Measurements from ENCODE around the gene GLT8D2.

DNA sequence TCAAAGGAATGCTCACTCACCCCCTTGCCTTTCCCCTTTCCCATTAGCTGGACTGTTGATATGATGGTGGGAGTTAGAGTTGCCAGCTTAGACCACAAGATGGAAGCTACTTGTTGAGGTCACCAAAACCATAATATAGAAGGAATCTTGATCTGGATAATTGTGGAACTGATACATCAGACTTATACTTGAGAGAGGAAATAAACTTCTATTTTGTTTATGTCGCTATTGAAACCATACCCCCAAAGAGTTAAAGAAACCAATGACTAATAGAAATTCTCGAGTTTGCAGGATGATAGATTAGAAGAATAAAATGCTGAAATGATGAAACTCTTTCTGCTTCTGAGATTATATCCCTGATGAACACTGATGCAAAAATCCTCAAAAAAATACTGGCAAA lies 46.4 kb downstream of the GLT8D2 start:
- TF ChIP-seq, protein P1, sequence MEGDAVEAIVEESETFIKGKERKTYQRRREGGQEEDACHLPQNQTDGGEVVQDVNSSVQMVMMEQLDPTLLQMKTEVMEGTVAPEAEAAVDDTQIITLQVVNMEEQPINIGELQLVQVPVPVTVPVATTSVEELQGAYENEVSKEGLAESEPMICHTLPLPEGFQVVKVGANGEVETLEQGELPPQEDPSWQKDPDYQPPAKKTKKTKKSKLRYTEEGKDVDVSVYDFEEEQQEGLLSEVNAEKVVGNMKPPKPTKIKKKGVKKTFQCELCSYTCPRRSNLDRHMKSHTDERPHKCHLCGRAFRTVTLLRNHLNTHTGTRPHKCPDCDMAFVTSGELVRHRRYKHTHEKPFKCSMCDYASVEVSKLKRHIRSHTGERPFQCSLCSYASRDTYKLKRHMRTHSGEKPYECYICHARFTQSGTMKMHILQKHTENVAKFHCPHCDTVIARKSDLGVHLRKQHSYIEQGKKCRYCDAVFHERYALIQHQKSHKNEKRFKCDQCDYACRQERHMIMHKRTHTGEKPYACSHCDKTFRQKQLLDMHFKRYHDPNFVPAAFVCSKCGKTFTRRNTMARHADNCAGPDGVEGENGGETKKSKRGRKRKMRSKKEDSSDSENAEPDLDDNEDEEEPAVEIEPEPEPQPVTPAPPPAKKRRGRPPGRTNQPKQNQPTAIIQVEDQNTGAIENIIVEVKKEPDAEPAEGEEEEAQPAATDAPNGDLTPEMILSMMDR (IDR thresholded peaks at IDR 0.05), result no peak
- TF ChIP-seq POLR2A (IDR thresholded peaks at IDR 0.05), result no peak

Measured in prostate gland (tissue), 2 donors.